Fibroblast of skin of right biceps (primary cell): ENCODE results near the gene DARS2.
A peak's percentile ranks its signal among the peaks of the same experiment; 100 is the strongest.
"Not testable (repeated sequence)": the region's sequence is repeated elsewhere in the genome, so short reads cannot be mapped to it uniquely, and the experiment has no call there.

ENCODE experiments used
- DNase-seq: peaks from one replicate; pipeline ENCODE4 v3.0.0-alpha.2; 2013

The DARS2 gene, protein sequence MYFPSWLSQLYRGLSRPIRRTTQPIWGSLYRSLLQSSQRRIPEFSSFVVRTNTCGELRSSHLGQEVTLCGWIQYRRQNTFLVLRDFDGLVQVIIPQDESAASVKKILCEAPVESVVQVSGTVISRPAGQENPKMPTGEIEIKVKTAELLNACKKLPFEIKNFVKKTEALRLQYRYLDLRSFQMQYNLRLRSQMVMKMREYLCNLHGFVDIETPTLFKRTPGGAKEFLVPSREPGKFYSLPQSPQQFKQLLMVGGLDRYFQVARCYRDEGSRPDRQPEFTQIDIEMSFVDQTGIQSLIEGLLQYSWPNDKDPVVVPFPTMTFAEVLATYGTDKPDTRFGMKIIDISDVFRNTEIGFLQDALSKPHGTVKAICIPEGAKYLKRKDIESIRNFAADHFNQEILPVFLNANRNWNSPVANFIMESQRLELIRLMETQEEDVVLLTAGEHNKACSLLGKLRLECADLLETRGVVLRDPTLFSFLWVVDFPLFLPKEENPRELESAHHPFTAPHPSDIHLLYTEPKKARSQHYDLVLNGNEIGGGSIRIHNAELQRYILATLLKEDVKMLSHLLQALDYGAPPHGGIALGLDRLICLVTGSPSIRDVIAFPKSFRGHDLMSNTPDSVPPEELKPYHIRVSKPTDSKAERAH

GRCh38 chr1:173824315-173825081, at the start of gene DARS2, which contains the start of gene CENPL:
Gene DARS2 (plus strand): TSS chr1:173824673. CDS start chr1:173825230, 557 bp downstream.
Gene CENPL (minus strand): TSS chr1:173824883. CDS start chr1:173811299, 13,584 bp downstream.
- peak; percentile 99 for DNase-seq

DNA sequence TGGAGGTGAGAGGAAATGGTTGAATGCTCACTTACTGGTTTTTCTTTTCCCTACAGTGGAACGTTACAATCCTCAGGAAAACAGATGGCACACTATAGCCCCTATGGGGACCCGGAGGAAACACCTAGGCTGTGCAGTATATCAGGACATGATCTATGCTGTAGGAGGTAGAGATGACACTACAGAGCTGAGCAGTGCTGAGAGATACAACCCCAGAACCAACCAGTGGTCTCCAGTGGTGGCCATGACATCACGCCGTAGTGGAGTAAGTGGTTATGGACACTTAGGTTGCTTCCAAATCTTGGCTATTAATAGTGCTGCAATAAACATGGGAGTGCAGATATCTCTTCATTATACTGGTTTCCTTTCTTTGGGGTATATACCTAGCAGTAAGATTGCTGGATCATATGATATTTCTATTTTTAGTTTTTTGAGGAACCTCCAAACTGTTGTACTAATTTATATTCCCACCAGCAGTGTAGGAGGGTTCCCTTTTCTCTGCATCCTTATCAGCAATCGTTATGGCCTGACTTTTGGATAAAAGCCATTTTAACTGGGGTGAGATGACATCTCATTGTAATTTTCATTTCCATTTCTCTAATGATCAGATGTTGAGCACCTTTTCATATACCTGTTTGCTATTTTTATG, 48.8 kb upstream of the DARS2 start:
- DNase-seq = no peak

DNA sequence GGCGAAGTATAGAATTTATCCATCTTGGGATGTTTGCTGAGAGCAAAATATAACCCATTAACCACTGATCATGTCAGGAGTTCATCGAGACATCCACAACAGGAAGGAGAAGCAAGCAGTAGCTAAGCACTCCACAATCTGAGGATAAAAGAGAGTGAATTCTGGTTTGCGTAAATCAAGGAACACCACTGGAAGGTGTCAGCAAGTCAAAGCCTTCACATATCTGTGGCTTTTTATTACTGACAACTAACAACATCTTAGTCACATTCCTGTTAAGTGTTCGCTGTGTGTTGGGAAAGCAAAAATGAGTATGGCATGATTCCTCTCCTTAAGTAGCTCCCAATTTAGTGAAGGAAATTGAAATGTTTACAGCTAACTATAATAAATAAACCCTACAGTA, 44.5 kb upstream of the DARS2 start:
- DNase-seq = peak; percentile 22

DNA sequence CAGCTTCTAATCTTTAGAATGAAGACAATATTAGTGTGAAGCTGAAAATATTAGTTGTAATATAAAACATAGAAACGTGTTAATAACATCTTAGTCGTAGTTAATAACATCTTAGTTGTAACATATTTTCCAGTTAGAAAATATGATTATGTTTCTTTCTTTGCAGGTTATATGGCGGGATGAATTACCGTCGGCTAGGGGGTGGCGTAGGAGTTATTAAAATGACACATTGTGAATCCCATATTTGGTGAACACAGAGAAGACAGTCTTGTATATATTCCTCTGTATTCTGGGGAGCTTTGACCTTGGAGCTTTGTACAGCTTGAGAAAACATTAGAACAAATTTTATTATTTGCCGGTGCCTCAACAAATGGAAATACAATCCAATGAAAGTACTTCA, 39.5 kb upstream of the DARS2 start:
- no peak for DNase-seq

GRCh38 chr1:173789841-173790240, 34.6 kb upstream of the DARS2 start:
- DNase-seq = no peak

DNA sequence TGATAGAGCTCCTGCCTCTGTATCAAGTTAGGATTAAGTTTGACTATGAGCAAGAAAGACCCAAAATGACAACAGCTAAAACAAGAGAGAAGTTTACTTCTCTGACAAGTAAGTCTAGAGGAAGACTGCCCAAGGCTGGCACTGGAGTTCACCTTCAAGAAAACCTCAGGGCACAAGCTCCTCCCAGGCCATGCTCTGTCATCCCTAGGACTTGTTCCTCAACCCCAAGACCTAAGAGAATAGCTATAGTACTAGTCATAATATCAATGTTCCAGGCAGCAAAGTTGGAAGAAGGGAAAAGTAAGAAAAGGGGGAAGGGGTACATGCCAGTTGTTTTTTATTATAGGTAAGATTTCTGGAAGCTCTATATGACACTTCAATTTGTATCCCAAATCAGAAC, 26.4 kb upstream of the DARS2 start:
- DNase-seq = no peak

- not testable (repeated sequence) for DNase-seq
These were observed 24.5 kb upstream of the DARS2 start for GRCh38 chr1:173799995-173800394.

- no peak for DNase-seq
These were observed 21.5 kb upstream of the DARS2 start for GRCh38 chr1:173802961-173803360.

GRCh38 chr1:173813654-173814053, 10.8 kb upstream of the DARS2 start:
- DNase-seq = not testable (repeated sequence)

- no peak for DNase-seq
These were observed 6.0 kb upstream of the DARS2 start for GRCh38 chr1:173818459-173818858.

- no peak for DNase-seq
These were observed 2.8 kb upstream of the DARS2 start for GRCh38 chr1:173821680-173822079.

- DNase-seq = no peak
These were observed 625 bp upstream of the DARS2 start for GRCh38 chr1:173823781-173824314.

- DNase-seq = no peak
These were observed 3.1 kb downstream of the DARS2 start for GRCh38 chr1:173827611-173828010.

GRCh38 chr1:173832748-173833147, 8.3 kb downstream of the DARS2 start:
- DNase-seq = no peak

DNA sequence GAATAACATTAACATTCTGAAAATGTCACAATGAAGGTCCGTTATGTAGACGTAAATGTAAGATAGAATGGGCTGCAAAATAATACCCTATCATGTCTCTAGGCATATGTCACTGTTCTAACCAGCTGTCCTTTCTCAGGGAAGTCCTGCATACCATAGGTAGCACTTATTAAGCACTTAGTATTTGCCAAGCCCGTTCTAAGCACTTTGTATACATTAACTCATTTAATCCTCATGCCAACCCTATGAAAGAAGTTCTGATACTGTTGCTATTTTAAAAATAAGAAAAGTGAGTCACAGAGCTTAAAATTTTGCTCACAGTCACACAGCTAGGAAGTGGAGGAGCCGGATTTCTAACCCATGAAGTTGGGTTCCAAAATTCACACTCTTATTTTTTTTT, 27.6 kb downstream of the DARS2 start:
- DNase-seq = no peak

DNA sequence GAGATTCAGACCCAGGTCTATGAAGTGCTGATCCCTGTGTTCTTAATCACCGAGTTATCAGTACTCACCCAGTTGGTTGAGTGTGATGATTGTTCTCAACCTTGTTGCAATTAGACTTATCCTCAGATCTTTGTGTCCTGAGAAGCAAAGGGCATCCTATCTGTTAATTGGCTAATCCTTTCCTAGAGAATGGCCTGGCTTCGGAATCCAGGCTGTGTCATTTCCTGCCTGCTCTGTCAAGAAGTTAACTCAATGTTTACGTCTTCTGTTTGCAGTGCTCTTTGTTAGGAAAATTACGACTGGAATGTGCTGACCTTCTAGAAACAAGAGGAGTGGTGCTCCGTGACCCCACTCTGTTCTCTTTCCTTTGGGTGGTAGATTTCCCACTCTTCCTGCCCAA, 28.6 kb downstream of the DARS2 start:
- peak; percentile 62 for DNase-seq

DNA sequence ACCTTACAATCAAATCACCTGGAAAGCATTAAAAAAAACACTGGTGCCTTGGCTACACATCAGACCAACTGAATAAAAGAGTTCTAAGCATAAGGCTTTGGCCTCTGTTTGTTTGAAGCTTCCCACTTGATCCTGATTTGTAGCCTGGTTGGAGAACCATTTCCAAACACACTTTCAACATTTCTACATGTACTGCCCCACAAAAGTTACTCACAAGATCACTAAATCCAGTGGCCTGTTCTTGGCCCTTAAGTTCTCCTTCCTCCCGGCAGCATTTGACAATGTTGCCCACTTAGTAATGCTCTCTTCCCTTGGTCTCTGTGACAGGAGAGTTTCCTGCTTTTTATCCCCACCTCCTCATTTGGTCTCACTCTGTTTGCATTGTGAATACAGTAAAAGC, 31.5 kb downstream of the DARS2 start:
- DNase-seq = no peak

- no peak for DNase-seq
These were observed 32.4 kb downstream of the DARS2 start for GRCh38 chr1:173856903-173857302.

DNA sequence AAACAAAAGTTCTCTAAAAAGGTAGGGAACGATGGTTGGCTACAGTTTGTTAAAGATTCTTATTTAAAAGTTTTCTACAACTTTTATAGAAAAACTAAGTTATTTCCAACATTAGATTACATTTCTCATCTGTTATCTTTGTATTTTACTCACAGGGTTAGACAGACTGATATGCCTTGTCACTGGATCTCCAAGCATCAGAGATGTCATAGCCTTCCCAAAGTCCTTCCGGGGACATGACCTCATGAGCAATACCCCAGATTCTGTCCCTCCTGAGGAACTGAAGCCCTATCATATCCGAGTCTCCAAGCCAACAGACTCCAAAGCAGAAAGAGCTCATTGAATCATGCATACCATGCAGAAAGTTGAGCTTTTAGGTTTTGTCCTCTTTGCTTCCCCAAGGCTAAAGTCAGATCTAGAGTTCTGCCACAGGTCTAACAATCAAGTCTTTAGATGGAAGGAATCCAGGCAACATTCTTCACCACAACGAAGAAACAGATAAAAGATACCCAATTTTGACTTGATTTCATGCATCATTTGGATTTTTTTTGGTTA, 33.0 kb downstream of the DARS2 start:
- no peak for DNase-seq

DNA sequence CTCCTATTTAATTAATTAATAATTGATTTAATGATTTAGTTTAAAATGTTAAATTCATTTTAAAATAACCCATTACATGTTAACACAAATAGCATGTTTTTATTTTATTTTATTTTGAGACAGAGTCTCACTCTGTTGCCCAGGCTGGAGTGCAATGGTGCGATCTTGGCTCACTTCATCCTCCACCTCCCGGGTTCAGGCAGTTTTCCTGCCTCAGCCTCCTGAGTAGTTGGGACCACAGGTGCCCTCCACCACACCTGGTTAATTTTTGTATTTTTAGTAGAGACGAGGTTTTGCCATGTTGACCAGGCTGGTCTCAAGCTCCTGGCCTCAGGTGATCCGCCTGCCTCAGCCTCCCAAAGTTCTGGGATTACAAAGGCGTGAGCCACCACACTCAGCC, 35.1 kb downstream of the DARS2 start:
- not testable (repeated sequence) for DNase-seq

GRCh38 chr1:173860065-173860464, 35.6 kb downstream of the DARS2 start:
- no peak for DNase-seq

- DNase-seq = peak; percentile 31
These were observed 37.3 kb downstream of the DARS2 start for GRCh38 chr1:173861731-173862145.
